GM19043 (cell line): ENCODE data around the gene UBD.

Experiments
- ATAC-seq: cut with Tn5 transposase; IDR thresholded peaks from one replicate; pipeline ENCODE4 v1.9.1; 2021; ENCODE audit warnings: low read depth; ENCODE audit not compliant: unreplicated experiment

The UBD gene

DNA sequence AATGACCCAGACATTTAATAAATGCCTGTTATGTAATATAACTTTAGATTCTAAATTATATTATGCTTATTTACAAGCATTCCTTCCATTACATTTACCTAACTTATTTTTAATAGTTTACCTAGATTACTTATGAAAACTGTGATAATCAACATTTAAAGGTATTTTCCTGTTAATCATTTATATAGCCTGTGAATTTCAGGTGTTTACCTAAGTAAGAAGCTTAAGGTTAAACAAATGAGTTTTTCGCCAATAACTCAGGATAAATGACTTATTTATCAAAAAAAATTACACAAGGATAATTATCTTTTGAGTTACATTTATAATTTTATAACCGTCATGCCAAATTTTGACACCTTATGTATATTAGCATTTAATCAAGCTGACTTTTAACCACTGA, 35.5 kb downstream of the UBD start:
- ATAC-seq, result no peak

DNA sequence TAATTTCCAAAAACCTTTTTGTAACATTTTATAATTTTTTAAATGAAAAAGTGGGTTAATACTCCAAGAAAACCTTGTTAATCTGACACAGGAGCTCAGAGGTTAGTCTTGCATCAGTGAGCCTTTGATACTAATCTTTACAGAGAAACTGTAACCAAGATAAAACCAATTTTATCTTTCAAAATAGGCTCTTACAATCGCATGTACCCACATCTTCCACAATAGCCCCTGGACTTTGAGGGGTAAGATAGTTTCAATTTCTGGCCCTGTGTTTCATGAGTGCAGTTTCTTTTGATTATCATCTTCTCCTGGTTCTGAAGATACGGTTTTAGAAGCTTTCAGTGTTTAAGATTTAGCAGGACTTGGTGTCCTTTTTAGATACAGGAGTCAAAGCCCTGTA, 37.3 kb downstream of the UBD start:
- ATAC-seq, result no peak

DNA sequence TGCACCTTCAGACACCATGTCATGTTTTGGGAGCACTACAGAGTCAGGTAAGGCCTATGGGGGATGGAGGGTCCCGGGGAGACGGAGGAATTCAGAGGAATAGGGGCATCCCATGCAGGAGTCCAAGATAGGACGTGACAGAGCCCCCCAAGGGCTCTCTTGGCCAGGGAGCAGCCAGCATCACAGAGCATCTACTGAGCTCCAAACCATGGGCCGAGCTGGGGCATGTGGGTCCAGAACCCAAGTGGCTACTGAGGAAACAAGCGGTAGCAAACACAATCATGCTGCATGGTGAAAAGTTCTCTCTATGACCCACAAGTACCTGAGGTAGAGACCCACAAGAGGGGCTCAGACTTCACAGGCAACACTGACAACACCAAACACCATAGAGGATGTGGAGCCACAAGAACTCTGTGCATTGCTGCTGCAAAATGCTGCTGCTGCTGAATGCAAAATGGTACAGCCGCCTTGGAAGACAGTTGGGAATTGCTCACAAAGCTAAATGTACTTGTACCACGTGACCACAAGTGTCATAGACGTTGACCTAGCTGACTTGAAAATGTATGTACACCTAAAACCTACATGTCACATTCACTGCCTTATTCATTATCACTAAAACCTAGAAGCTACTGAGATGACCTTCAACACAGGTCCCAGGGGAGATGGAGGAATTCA, 38.4 kb downstream of the UBD start:
- ATAC-seq, result no peak

DNA sequence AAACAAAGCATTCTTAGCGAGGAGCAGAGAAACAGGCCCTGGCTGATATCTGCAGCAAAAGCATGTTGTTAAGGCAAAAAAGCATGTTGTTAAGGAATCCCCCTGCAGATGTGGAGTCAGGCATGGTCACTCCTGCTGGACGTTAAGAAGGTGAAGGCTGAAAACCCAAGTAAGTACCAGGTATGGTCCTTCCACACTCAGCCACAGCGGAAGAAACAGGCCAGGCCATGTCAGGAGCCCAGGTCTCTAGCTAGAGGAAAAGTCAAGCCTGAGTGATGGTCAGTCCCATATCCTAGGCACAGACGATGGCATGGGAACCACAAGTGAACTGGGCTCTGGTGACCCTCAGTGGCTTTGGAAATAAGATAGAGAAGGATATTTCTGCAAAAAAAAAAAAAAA, 39.3 kb downstream of the UBD start:
- ATAC-seq, result no peak

DNA sequence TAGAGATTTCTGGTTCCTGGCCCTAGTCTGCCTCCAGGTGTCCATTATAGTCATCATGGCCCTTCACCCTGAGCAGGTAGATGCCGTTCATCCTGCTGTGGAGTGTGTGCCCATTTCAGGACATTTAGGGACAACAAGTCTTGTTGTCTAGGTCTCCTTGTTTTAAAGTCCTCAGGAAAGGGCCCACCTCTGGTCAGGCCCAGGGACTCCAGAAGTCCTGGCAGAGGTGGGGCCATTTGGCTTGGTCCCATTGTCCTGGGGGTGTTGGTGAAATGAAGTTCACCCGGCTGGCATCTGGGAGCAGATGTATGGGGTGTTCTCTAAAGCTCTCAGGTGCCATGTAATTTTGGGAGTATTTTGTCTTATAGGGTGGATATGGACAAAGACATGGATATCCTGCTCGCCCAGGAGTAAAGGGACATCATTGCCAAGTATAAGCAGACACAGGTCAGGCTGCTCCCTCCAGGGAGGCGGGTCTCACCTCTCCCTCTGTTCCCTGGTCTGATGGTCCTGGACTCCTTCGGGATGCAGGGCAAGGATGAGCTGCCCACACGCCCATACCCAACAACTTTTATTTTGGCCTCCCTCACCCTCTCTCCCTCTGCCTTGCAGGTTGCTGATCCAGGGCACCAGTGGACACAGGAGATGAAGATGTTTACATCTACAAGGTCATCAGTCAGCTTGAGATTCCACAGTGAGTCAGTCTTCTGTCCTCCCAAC, 40.1 kb downstream of the UBD start:
- ATAC-seq, result no peak

DNA sequence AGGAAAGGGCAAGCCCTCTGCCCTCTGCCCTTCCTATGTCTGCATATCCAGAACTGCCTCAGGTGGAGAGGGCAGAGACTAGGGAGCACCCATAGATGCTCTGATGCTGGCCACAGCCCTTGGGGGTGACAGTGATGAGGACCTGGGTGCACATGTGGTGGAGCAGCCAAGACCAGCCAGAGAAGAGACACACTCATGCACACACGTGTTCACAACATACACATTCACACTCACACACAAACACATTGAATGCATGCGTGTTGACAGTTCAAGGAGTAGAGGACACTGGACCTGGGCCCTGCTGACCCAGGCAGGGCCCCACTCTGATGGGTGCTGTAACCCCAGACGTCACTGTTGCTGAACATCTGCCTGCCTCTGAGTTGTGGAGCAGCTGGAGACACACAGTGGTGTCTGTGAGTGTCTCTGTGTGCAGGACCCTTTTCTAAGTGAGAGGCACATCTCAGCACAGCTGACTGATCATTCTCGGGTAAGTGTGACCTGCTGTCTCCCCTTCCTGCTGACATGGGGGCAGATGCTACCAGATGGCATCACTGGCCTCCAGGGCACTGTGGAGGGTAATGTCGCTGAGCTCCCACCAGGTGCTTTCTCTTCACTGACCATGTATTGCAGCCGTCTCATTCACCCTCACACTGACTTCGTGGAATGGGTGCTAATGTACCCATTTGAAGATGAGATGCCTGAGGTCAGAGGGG, 41.6 kb downstream of the UBD start:
- no peak for ATAC-seq

DNA sequence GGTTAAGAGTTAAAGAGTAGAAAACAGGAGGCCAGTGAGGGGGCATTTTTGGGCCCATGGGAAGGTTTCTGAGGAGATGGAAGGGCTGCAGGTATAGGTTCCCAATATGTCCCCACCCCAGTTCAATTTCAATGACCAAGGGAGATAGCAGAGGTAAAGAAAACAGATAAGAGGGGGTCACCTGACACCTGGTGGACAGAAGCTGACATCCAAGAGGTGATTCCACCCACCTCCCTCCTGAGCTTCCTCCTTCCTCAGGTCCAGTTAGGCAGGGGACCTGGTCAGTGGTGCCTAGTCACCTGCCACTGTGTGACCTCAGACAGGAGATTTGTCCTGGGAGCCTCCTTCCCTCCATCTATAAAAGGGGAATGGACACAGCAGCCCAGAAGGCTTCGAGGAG, 42.3 kb downstream of the UBD start:
- ATAC-seq, result no peak

DNA sequence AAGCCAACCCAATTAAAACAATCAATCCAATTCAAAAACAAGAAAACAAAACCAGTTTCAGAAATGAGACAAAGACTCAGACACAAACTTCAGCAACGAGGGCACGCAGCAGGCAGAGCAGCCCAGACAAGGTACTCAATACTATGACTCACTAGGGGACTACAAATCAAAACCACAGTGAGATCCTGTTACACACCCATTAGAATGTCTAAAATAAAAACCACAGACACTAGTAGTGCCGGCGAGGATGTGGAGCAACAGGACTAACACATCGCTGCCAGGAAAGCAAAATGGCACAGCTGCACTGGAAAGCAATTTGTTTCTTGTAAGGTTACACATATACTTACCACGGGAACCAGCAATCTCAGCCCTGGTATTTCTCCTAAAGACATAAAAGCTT, 43.4 kb downstream of the UBD start:
- ATAC-seq, result no peak

DNA sequence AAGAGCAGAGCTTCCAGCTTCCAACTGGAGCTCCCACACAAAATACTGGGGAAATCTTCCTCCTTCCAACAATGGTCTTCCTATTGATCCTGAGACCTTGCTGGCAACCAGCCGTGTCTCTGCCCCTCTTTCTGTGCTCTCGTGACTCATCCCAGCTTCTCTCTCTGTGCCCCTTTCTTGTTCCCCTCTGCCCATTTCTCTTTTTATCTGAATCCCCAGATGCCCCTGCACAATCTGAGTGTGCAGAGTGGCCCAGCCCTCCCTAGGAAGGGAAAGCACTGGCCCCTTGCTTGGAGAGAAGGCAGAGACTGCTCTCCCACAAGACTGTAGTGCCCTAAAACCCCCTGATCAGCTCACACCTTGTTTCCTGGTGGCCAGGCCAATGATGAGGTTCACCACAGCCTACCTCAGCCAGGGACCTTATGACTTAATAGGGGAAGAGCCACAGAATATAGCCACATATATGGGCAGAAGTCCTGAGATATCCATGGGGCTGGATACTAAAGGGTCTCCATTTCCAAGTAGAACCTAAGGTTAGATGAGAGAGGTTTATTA, 48.7 kb downstream of the UBD start:
- ATAC-seq, result no peak

DNA sequence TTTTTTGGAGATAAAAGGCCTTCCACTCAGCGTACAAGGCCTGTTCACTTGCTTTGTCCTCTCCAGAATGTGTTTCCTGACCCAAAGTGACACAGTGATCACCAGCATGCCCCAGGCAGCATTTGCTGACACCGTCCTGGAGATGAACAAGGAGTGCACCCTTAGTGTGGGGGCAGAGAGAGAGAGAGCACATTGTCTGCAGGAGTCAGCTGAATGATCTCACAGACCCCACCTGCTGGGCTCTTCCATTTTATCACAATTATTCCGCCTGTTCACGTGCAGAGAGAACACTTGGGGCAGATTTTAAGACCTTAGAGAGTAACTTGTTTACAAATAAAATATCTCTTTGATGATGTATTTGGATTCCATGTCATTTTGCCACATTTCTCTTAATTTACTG, 49.3 kb downstream of the UBD start:
- no peak for ATAC-seq

DNA sequence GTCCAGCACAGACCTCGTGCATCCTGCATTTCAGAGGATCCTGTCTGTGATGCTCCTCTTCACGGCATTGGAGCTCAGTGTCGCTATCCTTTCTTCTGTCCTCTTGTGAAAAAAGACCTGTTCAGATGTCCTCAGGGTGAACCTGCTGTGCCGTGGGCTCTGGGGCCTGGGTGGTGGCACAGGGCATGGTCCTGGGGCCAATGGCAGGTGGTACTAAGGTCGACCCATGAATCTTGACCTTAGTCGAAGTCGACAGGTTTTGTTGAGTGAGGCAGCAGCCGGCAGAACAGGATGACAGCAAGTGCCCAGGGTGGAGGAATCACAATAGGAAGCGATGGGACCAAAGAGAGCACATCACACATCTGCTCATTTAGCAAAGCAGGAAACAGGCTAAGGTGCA, 49.8 kb downstream of the UBD start:
- ATAC-seq, result no peak

DNA sequence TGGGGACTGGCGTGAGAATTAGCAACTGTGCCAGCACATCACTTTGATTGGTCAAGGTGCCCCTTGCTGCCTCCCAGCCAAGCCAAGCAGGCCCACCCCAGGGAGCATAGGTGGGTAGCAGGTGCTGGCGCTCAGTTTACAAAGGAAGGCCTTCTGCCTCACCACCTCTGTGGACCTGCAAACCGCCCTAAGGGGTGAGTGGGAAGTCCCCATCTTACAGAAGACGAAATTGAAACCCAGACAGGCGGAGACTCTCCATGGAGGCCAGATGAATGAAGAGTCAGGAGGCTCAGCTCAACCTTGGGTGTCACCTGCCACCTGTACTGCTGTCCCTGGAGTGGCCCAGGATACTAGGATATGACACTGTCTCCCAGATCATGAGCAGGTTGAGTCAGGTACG, 50.3 kb downstream of the UBD start:
- peak; percentile 89 for ATAC-seq

DNA sequence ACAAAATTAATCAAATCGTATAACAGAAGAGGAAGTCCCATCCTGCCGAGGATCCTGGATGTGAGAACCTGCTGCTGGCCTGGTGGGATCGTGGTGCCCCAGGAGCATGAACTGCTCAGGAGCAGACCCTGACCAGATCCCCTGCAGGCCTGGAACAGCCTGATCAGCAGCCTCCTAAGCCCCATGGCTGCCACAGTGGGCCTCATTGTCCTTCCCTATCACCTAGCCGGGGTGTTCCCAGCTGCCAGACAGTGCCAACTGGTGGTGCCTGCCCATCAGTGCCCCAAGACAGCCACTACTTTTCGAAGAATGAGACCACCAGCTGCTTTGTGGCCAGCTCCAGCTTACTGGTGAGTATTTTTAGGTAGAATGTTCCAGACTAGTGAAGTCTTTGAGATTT, 52.2 kb downstream of the UBD start:
- ATAC-seq, result no peak

DNA sequence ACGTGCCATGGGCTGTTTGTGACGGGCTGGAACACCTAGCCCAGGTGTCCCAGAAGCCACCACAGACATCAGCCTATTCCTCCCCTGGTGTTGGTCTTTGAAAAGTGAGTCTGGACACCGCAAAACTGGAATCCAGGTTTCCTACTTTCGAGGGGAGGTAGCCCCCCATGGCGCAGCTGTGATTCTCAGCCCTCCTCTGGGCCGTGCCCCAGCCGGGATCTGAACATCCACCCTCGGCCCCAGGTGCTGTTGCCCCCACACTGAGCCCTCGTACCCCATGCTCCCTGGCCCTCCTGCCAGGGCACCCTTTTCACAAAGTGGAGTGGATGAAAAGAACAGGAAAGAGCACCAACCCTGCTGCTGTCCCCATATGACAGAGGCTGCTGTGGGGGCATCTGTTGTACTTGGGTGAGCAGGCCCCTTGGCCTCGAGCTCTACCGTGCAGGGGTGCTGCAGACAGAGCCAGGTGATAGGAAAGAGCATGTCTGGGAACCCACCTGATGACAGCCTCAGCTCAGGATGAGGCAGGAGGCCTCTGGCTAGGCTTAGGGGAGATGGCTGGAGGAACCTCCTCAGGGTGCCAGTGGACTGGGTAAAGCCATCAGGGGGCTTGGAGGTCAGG, 53.0 kb downstream of the UBD start:
- ATAC-seq, result no peak

DNA sequence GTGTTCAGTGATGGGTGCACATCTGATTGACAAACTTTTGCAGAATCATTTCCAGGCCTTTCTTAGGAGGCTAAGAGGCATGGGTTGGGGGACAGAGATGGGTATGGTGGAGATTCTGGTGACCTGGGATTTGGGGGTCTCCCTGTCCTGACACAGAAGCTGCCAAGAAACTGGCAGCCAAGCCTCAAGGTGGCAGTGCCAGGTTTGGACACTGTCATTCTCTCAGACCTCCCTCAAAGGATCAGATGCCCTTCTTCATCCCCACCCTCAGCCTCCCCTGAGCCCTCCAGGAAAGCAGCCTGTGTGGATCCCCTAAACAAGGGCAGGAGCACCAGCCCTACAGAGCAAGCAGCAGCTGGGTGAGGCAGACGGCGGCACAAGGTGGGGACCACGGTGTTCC, 53.7 kb downstream of the UBD start:
- no peak for ATAC-seq
